GM12892 (cell line): ENCODE results near the gene RBM7.

ENCODE experiments used
- DNase-seq: peaks from one replicate; pipeline ENCODE4 v3.0.0; 2011; ENCODE audit not compliant: insufficient read length
- FAIRE-seq: peaks from 2 replicates; lab custom pipeline; 2011; peaks lifted over from hg19 to GRCh38; lab: Jason Lieb, UNC
- POLR2A ChIP-seq: IDR thresholded peaks from 2 replicates; pipeline ENCODE4 v1.6.1; 2011; ENCODE audit warnings: low read depth, low read length, control low read depth
- POLR2AphosphoS5 ChIP-seq: IDR thresholded peaks from 2 replicates; pipeline ENCODE4 v1.6.1; 2011; ENCODE audit warnings: low read depth, low read length, control low read depth
- TAF1 ChIP-seq: IDR thresholded peaks from 2 replicates; pipeline ENCODE4 v1.6.1; 2011; ENCODE audit warnings: low read depth, mild to moderate bottlenecking, control low read depth, low read length, borderline replicate concordance

The RBM7 gene

GRCh38 chr11:114375052-114375451 lies 25.4 kb upstream of the RBM7 start:
- TF ChIP-seq TAF1 (no peak), POLR2A (no peak), POLR2AphosphoS5 (no peak)
- DNase-seq (no peak), FAIRE-seq (no peak)

GRCh38 chr11:114377612-114378267 lies 22.7 kb upstream of the RBM7 start:
- no peak for FAIRE-seq
- no peak for DNase-seq
- TF ChIP-seq POLR2A (no peak), POLR2AphosphoS5 (no peak), TAF1 (no peak)

GRCh38 chr11:114379394-114380069 lies 20.9 kb upstream of the RBM7 start:
- no peak for FAIRE-seq
- no peak for TF ChIP-seq POLR2A
- no peak for TF ChIP-seq TAF1
- TF ChIP-seq POLR2AphosphoS5 = no peak

GRCh38 chr11:114382509-114382908 lies 18.0 kb upstream of the RBM7 start:
- no peak for TF ChIP-seq POLR2AphosphoS5
- no peak for TF ChIP-seq TAF1
- no peak for TF ChIP-seq POLR2A
- DNase-seq (no peak), FAIRE-seq (no peak)

More at GRCh38 chr11:114379394-114380069, 20.9 kb upstream of the RBM7 start:
- no peak for DNase-seq

GRCh38 chr11:114384487-114384886 lies 16.0 kb upstream of the RBM7 start:
- TF ChIP-seq TAF1 (no peak), POLR2AphosphoS5 (no peak), POLR2A (no peak)
- DNase-seq (no peak), FAIRE-seq (peak; percentile 17)

GRCh38 chr11:114386131-114386530 lies 14.3 kb upstream of the RBM7 start:
- TF ChIP-seq POLR2A (no peak), TAF1 (no peak), POLR2AphosphoS5 (no peak)
- no peak for FAIRE-seq
- DNase-seq = no peak

- TF ChIP-seq POLR2A (no peak), TAF1 (no peak), POLR2AphosphoS5 (no peak)
- DNase-seq (no peak), FAIRE-seq (no peak)
Measured at GRCh38 chr11:114386545-114386944, 13.9 kb upstream of the RBM7 start.

GRCh38 chr11:114392735-114393667 lies 7.5 kb upstream of the RBM7 start:
- DNase-seq = no peak
- no peak for FAIRE-seq
- no peak for TF ChIP-seq POLR2A
- TF ChIP-seq POLR2AphosphoS5 = no peak
- no peak for TF ChIP-seq TAF1

- TF ChIP-seq POLR2A (no peak), TAF1 (no peak), POLR2AphosphoS5 (no peak)
- no peak for DNase-seq
- no peak for FAIRE-seq
Measured at GRCh38 chr11:114395736-114396135, 4.7 kb upstream of the RBM7 start.

- no peak for FAIRE-seq
- TF ChIP-seq POLR2AphosphoS5 (no peak), POLR2A (no peak), TAF1 (no peak)
Measured at GRCh38 chr11:114396916-114397315, 3.5 kb upstream of the RBM7 start.

GRCh38 chr11:114397349-114397982 lies 3.0 kb upstream of the RBM7 start:
- no peak for TF ChIP-seq TAF1
- no peak for TF ChIP-seq POLR2A
- no peak for TF ChIP-seq POLR2AphosphoS5
- DNase-seq = no peak
- FAIRE-seq = no peak

More at GRCh38 chr11:114396916-114397315, 3.5 kb upstream of the RBM7 start:
- DNase-seq = no peak
